ENCODE data around the gene CACNA2D1. TPM values are rescaled to one million over a fixed set of nuclear protein-coding genes. Genes with fewer than 3 reads are reported as not detected.
A peak's percentile ranks its signal among the peaks of the same experiment; 100 is the strongest.

CACNA2D1 gene
- total and polyA plus RNA-seq, 2 donors (not counting 1 experiment from before 2014, with no cell fraction given): 31.7 to 64.4 TPM

DNA sequence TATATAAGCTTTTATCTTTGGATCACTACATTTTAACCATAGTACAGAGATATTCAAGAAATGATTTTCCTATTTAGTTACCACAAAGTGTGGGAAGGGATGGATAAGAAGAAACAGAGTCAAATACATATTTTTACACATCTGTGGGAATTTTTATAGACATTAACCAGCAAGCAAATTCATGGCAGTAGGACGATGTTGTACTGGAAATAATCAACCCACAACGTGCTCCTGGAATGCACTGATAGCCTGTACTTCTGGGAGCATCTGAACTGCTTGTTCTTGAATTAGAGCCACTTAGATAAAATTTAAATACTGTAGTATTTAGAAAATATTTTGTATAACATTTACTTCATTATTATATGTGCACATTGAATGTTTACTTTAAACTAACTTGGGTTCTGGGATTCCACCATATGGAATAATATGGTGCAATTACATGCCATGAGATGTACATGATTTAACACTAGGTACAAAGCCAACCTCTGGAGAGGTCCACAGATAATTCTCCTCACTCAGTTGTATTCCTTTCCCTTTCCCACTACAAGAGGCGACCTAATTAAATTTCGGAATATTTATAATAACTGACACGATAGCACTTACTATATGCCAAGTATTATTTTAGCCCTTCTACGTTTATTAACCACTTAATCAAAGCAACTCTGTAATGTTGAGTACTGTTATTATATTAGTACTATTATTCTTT is 508.8 kb downstream of the CACNA2D1 start:
- H3K27me3 ChIP-seq (ENCODE audit: control insufficient read depth, insufficient read depth, low read length): no peaks in the 10 kb centered on the region
- TF ChIP-seq, protein P1, sequence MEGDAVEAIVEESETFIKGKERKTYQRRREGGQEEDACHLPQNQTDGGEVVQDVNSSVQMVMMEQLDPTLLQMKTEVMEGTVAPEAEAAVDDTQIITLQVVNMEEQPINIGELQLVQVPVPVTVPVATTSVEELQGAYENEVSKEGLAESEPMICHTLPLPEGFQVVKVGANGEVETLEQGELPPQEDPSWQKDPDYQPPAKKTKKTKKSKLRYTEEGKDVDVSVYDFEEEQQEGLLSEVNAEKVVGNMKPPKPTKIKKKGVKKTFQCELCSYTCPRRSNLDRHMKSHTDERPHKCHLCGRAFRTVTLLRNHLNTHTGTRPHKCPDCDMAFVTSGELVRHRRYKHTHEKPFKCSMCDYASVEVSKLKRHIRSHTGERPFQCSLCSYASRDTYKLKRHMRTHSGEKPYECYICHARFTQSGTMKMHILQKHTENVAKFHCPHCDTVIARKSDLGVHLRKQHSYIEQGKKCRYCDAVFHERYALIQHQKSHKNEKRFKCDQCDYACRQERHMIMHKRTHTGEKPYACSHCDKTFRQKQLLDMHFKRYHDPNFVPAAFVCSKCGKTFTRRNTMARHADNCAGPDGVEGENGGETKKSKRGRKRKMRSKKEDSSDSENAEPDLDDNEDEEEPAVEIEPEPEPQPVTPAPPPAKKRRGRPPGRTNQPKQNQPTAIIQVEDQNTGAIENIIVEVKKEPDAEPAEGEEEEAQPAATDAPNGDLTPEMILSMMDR (conservative IDR thresholded peaks at IDR 0.05 in 1 of 2, IDR thresholded peaks at IDR 0.05 in 1 of 2; ENCODE audit: low read depth in 1 of 2, low read length in 2 of 2): no peak
- no peak for TF ChIP-seq EZH2 (IDR thresholded peaks at IDR 0.05; ENCODE audit: low read length, missing control alignments)
- no peak overlapping the region for H3K27ac ChIP-seq (ENCODE audit: insufficient read depth, low read length)
- no peaks in the 10 kb centered on the region for H4K20me1 ChIP-seq (ENCODE audit: control insufficient read depth, extremely low read depth, insufficient read depth, low read length)
- H3K4me2 ChIP-seq (ENCODE audit: extremely low read depth, insufficient read depth, low read length): no peak overlapping the region
- H3K4me1 ChIP-seq (ENCODE audit: control insufficient read depth, extremely low read depth, insufficient read depth, low read length): no peaks in the 10 kb centered on the region
- no peak for DNase-seq (ENCODE audit: low read depth in 2 of 2)
- no peaks in the 10 kb centered on the region for H3K79me2 ChIP-seq (ENCODE audit: control insufficient read depth, insufficient read depth, low read length)
- no peaks in the 10 kb centered on the region for H3K9me3 ChIP-seq (ENCODE audit: control insufficient read depth, insufficient read depth, low read depth, low read length)
- H3K9ac ChIP-seq (ENCODE audit: insufficient read depth, low read length): no peak overlapping the region
- no peak overlapping the region for H2AFZ ChIP-seq (ENCODE audit: low read length)
- no peaks in the 10 kb centered on the region for H3K36me3 ChIP-seq (ENCODE audit: control insufficient read depth, insufficient read depth, low read length)
- no peak overlapping the region for H3K4me3 ChIP-seq (replicated peaks in 1 of 4; ENCODE audit: control extremely low read depth in 1 of 4, insufficient read depth in 1 of 4, low read depth in 3 of 4, low read length in 4 of 4)

GRCh38 chr7:81932936-81933335 is 510.6 kb downstream of the CACNA2D1 start:
- no peak for DNase-seq (ENCODE audit: low read depth in 2 of 2)
- H3K27ac ChIP-seq (ENCODE audit: insufficient read depth, low read length): no peak overlapping the region
- H3K9ac ChIP-seq (ENCODE audit: insufficient read depth, low read length): no peak overlapping the region
- no peaks in the 10 kb centered on the region for H3K4me1 ChIP-seq (ENCODE audit: control insufficient read depth, extremely low read depth, insufficient read depth, low read length)
- TF ChIP-seq, protein P1 (conservative IDR thresholded peaks at IDR 0.05 in 1 of 2, IDR thresholded peaks at IDR 0.05 in 1 of 2; ENCODE audit: low read depth in 1 of 2, low read length in 2 of 2): no peak
- TF ChIP-seq EZH2 (IDR thresholded peaks at IDR 0.05; ENCODE audit: low read length, missing control alignments): no peak
- no peak overlapping the region for H2AFZ ChIP-seq (ENCODE audit: low read length)
- no peak overlapping the region for H3K4me2 ChIP-seq (ENCODE audit: extremely low read depth, insufficient read depth, low read length)
- H3K36me3 ChIP-seq (ENCODE audit: control insufficient read depth, insufficient read depth, low read length): no peaks in the 10 kb centered on the region
- no peaks in the 10 kb centered on the region for H3K79me2 ChIP-seq (ENCODE audit: control insufficient read depth, insufficient read depth, low read length)
- no peaks in the 10 kb centered on the region for H3K9me3 ChIP-seq (ENCODE audit: control insufficient read depth, insufficient read depth, low read depth, low read length)
- H3K27me3 ChIP-seq (ENCODE audit: control insufficient read depth, insufficient read depth, low read length): no peaks in the 10 kb centered on the region
- H4K20me1 ChIP-seq (ENCODE audit: control insufficient read depth, extremely low read depth, insufficient read depth, low read length): no peaks in the 10 kb centered on the region
- no peak overlapping the region for H3K4me3 ChIP-seq (replicated peaks in 1 of 4; ENCODE audit: control extremely low read depth in 1 of 4, insufficient read depth in 1 of 4, low read depth in 3 of 4, low read length in 4 of 4)

GRCh38 chr7:81929386-81929785 is 514.2 kb downstream of the CACNA2D1 start:
- peak in 1 of 2 donors; percentile 43 for DNase-seq (ENCODE audit: low read depth in 2 of 2)
- peaks cover 3% of the 10 kb centered on the region for H3K4me1 ChIP-seq (ENCODE audit: control insufficient read depth, extremely low read depth, insufficient read depth, low read length)
- H3K36me3 ChIP-seq (ENCODE audit: control insufficient read depth, insufficient read depth, low read length): no peaks in the 10 kb centered on the region
- H3K27ac ChIP-seq (ENCODE audit: insufficient read depth, low read length): no peak overlapping the region
- H2AFZ ChIP-seq (ENCODE audit: low read length): peak overlapping the region; percentile 16
- TF ChIP-seq EZH2 (IDR thresholded peaks at IDR 0.05; ENCODE audit: low read length, missing control alignments): no peak
- TF ChIP-seq, protein P1 (conservative IDR thresholded peaks at IDR 0.05 in 1 of 2, IDR thresholded peaks at IDR 0.05 in 1 of 2; ENCODE audit: low read depth in 1 of 2, low read length in 2 of 2): no peak
- no peak overlapping the region for H3K4me2 ChIP-seq (ENCODE audit: extremely low read depth, insufficient read depth, low read length)
- no peaks in the 10 kb centered on the region for H3K27me3 ChIP-seq (ENCODE audit: control insufficient read depth, insufficient read depth, low read length)
- no peak overlapping the region for H3K9ac ChIP-seq (ENCODE audit: insufficient read depth, low read length)
- no peak overlapping the region for H3K4me3 ChIP-seq (replicated peaks in 1 of 4; ENCODE audit: control extremely low read depth in 1 of 4, insufficient read depth in 1 of 4, low read depth in 3 of 4, low read length in 4 of 4)
- no peaks in the 10 kb centered on the region for H4K20me1 ChIP-seq (ENCODE audit: control insufficient read depth, extremely low read depth, insufficient read depth, low read length)
- no peaks in the 10 kb centered on the region for H3K9me3 ChIP-seq (ENCODE audit: control insufficient read depth, insufficient read depth, low read depth, low read length)
- H3K79me2 ChIP-seq (ENCODE audit: control insufficient read depth, insufficient read depth, low read length): no peaks in the 10 kb centered on the region

Measured in fibroblast of lung (primary cell).